HL-60/S4 treated with retinoic acid at 250 ng/mL for 4 days and 3 days (cell line): Measurements from ENCODE around the gene COG1.

Experiments used
- in situ Hi-C: fragments of 300-500 bp; cut with MboI; formaldehyde crosslinking; loops from 2 replicates; pipeline ENCODE4 v1.7.0; 2022; ENCODE audit warnings: low sequenced_read_pairs

Gene COG1

GRCh38 chr17:73256220-73256619 is 63.4 kb downstream of the COG1 start:
- in situ Hi-C loops: loop anchor here (5.0 to 25.0 kb wide), 2 partner anchors 116 to 931 kb away; no protein-coding TSS in a partner anchor

DNA sequence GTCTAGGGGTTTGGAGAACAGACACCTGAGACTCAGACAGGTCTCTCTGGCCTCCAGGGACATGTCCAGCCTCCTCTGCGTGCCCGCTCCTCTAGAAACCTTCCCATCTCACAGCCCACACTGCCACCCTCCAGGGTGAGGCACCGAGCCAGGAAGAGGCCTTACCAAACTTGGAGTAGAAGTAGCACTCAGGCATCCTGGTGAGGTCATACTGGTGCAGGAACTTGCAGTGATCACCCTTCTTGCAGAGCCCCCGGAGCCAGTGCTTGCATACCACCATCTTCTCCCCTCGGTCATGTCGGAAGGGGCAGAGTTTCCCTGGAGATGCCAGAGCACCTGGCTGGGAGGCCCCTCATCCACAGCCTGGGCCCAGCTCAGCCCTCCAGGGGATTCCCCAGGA is 64.7 kb downstream of the COG1 start:
- in situ Hi-C loops: loop anchor here (5.0 to 25.0 kb wide), 2 partner anchors 115 to 930 kb away; no protein-coding TSS in a partner anchor
